Left renal pelvis (tissue), 4 donors: ENCODE data around the gene DNAJC19. TPM values are rescaled to one million over a fixed set of nuclear protein-coding genes. Genes with fewer than 3 reads are reported as not detected.
"Not testable (repeated sequence)": the region's sequence is repeated elsewhere in the genome, so short reads cannot be mapped to it uniquely, and the experiment has no call there.

ENCODE experiments used
- DNase-seq, 4 donors: peaks; one replicate each; pipeline ENCODE4 v3.0.0-alpha.2; 2013; ENCODE audit warnings: low read depth in 4 of 4, low spot score in 3 of 4
- polyA plus RNA-seq, 4 donors: library from polyadenylated mRNA; unstranded; fragments of 120-200 nt; gene quantifications; one replicate each; pipeline ENCODE4 v1.2.1, GENCODE V29; 2013; ENCODE audit not compliant: insufficient read length in 4 of 4

The DNAJC19 gene
- 10 to 100 TPM; 47.0 to 82.6 (median 73.9) TPM for polyA plus RNA-seq

DNA sequence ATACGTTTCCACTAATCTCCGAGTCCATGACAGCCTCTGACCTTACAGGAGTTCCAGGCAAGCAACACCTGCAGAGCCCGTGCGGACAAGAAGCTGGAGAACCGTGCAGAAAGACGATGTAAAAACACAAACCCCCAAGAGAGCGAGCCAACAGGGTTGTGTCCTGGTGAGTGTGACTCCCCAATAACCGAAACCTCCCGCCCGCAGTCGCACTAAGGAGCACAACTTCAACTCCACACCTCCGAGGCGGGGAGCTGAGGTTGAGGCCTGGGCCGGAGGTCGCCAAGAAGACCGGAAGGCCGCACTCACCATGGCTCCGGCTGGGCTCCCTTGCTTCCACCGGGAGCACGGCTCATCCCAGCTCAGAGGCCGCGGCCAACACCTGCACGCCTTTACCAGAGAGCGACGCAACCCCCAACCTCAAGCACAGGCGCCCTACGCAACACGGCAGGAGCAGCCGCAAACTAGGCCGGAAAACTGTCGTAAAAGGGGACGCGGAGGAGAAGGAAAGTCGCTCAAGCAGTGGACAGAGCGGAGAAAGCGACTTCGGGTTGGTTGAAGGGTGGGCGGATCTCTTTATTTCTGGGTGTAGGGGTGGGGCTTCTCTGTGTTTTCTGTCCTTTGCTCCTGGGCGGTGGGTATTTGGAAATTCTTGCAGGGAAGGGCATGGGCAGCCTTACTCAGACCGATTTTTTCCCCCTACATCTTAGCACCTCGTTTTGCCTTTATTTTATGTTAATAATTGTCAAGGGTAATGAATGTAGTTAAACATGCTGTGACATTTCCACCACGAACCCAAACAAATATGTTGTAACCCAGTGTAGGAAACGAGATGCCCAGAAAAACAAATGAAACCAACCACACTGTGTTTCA lies at the start of gene DNAJC19:
TSS of gene DNAJC19 (minus strand) at position 446 of the 873 bp plus-strand sequence. CDS start at position 312, 134 bp downstream.
- peak; percentile 87 to 96 (median 92) for DNase-seq

DNA sequence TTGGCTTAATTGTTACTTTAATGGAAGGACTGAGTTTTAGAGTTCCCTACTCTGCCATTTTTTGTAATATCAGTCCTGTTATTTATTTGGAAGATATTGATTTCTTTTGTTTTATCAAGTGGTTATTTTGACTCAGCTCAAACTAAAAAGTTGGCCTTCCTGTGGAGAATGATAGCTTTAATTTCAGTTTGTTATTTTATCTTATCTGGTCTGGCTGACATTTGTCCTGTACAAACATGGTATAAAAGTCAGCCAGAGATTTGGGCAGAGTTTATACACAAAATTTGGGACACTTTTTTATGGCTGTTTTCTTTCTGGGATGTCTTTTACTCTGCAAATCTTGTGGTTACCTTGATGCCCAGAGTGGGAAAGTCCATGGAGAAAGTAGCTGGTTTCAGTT lies 41.4 kb upstream of the DNAJC19 start:
- DNase-seq, result no peak

DNA sequence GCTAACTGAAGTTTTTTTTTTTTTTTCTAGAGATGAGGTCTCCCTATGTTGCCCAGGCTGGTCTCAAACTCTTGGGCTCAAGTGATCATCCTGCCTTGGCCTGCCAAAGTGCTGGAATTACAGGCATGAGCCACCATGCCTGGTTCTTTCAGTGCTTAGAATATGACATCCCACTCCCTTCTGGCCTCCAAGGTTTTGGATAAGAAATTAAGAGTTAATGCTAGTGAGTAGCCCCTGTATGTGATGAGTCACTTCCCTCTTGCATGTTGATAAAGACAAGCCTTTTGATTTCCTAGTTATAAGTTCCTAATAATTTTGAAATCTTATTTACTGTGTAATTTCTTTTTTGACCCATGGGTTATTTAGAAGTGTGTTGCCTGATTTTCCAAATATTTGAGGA lies 35.7 kb upstream of the DNAJC19 start:
- no peak for DNase-seq

DNA sequence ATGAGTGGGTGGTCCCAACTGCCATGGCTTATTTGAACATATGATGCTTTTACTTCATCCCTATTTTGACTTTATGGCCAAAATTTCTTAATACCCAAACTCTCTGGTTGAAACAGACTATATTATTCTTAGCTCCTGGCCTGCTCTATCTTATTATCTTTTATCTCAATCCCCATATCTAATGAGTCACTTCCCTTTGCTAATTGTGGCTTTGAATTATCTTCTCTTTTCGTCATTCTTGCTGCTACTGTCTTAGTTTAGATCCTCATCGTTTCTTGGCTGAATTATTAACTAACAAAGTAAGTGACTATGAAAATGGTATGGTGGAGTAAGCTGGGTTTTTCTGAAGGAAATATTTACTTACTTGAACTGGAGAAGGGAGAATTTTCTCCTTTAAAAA lies 28.2 kb upstream of the DNAJC19 start:
- DNase-seq, result no peak

DNA sequence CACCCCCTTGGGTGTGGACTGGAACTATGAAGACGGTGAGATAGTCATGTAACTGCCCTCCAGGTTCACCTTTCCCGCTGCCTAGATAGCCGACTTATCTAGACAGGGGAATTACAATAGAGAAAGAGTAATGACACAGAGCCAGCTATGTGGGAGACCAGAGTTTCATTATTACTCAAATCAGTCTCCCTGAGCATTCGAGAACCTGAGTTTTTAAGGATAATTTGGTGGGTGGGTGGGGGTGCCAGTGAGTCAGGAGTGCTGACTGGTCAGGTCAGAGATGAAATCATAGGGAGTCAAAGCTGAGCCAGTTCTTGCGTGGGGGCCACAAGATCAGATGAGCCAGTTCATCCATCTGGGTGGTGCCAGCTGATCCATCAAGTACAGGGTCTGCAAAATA lies 19.7 kb upstream of the DNAJC19 start:
- DNase-seq, result no peak

DNA sequence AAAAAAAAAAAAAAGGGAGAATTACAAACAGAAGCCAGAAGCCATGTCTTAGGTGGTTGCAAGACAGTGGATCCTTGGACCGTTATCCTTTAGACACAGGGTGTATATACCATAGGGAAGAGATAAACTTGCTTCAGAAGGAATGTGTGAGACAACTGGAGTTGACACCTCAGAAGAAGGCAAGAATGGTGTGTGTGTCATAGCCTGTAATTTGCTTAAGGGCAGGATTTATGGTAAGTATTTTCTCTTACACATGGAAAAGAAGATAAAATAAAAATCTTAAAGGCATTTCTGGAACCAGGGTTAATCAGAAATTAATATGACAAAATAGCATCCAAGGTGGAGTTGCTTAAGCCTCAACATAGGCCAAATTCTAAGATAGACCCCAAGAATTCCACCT lies 19.3 kb upstream of the DNAJC19 start:
- no peak for DNase-seq

DNA sequence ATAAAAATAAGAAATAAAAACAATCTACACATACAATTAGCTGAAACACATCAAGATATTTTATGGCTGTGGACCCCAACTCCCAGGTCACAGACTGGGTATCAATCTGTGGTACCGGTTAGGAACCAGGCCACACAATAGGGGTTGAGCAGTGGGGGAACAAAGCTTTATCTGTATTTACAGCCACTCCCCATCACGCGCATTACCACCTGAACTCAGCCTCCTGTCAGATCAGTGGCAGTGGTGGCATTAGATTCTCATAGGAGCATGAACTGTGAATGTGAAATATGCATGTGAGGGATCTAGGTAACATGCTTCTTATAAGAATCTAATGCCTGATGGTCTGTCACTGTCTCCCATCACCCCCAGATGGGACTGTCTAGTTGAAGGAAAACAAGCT lies 17.7 kb upstream of the DNAJC19 start:
- DNase-seq, result no peak

DNA sequence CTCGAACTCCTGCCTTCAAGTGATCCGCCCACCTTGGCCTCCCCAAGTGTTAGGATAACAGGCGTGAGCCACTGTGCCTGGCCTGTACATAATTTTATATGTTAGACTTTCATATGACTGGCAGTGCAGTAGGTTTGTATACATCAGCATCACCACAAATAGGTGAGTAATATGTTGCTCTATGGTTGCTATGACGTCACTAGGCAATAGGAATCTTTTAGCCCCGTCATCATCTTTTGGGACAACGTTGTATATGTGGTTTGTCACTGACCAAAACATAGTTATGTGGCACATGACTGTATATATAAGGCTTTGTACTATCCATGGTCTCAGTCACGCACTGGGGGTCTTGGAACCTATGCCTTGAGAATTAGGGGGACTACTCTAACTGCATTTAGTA lies 17.0 kb upstream of the DNAJC19 start:
- no peak for DNase-seq

DNA sequence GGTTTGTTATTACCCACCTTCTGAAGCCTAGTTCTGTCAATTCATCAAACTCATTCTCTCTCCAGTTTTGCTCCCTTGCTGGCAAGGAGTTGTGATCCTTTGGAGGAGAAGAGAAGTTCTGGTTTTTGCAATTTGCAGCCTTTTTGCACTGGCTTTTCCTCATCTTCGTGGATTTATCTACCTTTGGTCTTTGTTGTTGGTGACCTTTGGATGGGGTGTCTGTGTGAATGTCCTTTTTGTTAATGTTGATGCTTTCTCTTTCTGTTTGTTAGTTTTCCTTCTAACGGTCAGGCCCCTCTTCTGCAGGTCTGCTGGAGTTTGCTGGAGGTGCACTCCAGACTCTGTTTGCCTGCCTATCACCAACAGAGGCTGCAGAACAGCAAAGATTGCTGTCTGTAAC lies 13.9 kb upstream of the DNAJC19 start:
- not testable (repeated sequence) for DNase-seq

DNA sequence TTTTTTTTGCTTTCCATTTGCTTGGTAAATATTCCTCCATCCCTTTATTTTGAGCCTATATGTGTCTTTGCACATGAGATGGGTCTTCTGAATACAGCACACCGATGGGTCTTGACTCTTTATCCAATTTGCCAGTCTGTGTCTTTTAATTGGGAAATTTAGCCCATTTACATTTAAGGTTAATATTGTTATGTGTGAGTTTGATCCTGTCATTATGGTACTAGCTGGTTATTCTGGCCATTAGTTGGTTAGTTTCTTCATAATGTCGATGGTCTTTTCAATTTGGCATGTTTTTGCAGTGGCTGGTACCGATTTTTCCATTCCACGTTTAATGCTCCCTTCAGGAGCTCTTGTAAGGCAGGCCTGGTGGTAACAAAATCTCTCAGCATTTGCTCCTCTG lies 12.8 kb upstream of the DNAJC19 start:
- DNase-seq, result not testable (repeated sequence)

DNA sequence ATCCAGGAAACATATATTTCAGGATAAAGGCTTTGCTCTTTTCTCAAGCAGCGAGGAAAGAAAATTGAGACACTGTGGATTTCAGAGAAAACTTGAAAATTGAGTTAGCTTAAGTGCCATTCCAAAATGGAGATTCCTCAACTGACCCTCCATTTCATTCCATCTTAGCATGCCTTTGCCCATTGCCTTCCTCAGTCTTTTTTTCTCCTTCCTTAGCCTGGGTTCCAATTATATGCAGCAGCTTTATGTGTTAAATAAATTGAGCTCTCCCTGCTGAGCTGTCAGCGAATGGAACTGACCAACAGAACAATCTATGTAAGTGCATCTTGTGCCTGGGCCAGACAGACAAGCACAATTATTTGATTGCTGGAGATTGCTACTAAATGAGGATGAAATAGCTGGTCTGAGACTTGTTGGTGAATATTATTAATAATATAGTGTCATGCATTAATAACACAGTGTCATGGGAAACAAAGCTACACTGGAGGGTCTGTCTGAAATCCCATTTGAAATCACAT lies 6.9 kb upstream of the DNAJC19 start:
- no peak for DNase-seq

DNA sequence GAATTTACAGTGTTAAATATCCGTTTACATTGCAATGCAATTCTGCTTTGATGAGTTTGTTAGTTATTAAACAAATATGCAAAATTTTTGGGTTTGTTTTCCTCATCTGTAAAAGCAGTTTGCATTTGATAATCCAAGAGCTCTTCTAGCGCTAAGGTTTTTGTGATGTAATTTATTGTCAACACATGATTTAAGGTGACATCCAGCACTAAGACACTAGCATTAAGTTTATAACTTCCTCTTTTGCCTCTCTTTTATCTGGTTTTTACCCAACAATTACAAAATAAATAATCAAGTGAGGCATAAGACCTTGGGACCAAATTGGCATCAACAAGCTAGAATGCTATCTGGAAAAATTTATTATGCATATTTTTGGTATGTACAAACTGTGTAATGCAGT lies 969 bp upstream of the DNAJC19 start:
- no peak for DNase-seq

DNA sequence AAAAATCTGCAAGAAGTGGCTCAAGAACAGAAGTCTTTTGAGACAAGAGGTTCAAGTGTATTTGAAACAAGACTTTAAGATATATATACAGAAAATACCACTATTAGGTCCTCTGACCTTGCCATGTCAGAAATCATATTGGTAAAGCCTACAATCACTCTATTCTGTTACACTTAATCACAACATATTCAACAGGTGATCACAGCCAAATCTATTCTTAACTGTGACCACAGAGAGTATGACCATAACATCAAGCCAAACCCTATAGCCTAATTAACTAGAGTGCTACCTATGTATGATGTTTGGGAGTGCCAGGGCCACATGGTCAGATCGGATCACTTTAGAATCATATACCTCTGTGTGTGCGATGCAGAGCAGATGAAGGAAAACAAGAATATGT lies 2.2 kb downstream of the DNAJC19 start:
- DNase-seq, result no peak

DNA sequence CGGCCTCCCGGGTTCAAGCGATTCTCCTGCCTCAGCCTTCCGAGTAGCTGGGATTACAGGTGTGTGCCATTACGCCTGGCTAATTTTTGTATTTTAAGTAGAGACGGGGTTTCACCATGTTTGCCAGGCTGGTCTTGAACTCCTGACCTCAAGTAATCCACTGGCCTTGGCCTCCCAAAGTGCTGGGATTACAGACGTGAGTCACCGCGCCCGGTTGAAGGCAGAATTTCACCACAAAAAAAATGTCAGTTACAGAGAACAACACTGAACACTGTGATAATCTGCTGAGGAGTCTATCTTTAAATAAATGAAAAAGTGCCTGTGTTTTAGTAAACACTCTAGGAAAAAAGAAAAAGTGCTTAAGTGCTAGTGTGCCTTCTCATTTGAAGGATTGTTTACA lies 3.2 kb downstream of the DNAJC19 start:
- not testable (repeated sequence) for DNase-seq

DNA sequence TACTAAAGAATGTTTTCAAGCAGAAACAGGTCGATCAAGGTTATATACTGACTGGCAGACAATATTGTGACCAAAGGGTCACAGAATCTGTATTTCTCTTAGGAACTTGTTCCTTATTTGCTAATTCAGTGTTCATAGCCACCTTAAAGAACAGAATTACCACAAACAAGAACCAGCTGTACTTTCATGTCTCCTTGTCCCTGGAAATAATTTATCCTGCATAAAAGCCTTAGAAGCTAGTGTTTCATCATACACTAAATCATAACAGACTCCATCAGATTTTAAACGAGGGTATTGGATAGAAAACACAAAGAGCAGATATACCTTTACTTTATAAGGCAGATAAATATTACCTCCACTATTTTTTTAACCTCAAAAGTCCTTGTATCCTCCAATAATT lies 6.4 kb downstream of the DNAJC19 start:
- DNase-seq, result no peak

DNA sequence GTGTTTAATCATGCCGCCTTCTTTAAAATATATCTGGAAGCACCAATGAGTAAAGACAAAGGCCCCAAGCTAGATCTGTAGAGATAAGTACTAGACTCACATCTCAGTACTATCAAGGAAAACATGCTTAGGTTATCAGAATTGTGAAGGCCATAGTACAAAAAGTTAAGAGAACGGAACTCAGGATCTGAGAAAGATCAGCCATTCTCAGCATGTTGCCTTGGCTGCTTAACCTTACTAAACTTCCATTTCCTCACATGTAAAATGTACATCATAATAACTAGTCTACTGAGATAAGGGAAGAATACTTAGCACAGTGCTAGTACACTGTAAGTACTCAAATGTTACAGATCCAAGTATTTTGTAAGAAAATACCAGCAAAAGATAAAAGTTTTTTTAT lies 7.6 kb downstream of the DNAJC19 start:
- DNase-seq, result no peak

DNA sequence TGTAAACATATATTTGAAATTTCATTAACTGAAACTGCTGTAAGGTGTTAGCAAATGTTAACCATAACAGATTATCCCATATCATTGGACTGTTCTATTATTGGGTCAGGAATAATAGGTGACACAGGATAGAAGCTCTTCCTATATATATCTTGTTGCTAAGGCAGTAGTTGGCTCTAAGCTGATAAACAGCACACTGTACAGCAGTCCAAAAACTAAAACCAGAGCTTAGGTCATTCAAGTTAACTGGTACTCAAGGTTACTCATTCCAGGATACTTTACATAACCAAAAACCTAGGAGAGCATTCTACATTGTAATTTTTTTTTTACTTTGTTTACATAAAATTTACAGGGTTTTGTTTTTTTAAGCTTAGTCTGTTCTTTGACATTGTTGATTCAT lies 8.9 kb downstream of the DNAJC19 start:
- DNase-seq, result no peak

DNA sequence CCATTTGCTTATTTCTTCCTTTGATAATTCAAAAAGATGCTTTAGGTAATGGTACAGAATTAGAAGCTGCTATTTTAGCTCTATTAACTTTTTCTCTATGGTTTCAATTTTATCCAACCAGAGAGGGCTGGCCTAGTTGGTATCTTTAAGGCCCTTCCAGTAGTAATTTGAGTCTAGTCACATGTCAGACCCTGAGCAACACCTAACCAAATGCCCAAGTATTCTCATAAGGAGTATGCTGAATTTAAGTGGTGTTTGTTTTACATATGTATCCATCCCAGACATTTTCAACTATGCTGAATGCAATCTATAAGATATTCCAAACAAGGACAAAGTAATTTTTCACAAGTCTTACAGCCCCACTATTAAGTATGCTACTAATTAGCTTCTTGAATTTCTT lies 9.6 kb downstream of the DNAJC19 start:
- no peak for DNase-seq

DNA sequence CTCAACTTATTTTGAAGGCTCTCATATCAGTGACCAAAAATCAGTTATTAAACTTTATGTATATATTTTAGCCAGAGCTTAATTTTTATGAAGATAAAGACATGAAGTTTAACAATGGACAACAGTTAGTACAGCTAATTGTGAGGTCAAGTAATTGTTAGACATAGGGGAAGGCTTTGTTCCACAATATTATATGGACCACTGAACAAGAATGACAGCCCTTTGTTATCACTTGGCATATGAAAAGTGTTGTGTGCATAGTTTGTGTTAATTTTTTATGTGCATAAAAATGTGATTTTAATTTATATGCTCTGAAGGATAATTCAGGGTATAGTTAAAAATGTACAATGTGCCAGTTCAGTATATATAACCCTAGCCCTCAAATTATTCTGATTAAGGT lies 12.0 kb downstream of the DNAJC19 start:
- no peak for DNase-seq

DNA sequence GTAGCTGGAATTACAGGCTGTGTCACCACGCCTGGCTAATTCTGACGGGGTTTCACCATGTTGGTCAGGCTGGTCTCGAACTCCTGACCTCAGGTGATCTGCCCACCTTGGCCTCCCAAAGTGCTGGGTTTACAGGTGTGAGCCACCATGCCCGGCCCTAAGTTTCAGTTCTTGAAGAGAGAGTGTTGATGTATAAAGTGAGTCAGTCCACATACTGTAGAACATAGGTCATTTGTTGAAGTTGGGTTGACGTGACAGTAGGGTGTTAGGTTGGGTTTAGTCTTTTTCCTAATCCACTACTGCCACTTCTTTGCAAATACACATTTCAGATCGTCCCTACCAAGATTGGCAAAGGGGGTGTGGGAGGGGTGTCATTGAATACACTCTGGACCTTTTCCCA lies 15.2 kb downstream of the DNAJC19 start:
- no peak for DNase-seq

DNA sequence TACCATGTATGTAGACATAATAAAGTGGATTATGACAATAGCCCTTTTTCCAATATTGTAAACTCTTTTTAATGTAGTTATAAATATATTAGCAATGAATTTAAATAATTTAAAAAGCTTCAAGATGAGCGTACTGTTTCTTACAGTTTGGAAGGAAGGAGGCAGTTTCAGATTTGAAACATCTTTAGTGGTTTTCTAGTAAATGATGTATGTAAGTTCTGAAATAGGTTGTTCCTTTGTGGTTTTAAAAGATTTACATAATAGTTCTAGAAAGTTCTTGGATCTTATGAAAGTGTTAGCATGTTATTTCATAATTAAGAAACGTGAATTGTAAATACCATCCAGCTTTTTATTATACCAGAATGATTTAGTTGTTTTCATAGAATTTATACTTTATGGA lies 16.0 kb downstream of the DNAJC19 start:
- no peak for DNase-seq

DNA sequence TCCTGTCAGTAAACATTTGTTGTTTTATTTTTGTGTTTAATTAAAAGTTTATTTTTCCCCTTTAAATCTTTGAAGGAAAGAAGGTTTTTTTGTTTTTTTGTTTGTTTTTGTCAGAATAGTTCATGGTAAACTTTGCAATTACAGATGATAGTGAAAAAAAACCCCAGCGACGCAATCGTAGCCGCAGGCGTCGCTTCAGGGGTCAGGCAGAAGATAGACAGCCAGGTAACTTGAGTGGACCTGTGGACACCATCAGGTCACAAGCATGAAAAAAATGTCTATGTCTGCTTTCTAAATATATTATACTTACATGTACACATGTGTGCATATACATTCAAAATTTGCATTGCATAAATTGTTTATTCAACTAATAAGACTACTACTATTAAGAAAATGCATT lies 18.6 kb downstream of the DNAJC19 start:
- no peak for DNase-seq
